SK-N-MC (cell line): ENCODE data around the gene RAB4B.
"Not testable (repeated sequence)": the region's sequence is repeated elsewhere in the genome, so short reads cannot be mapped to it uniquely, and the experiment has no call there.

Experiments used
- EZH2 ChIP-seq: fragments of 200-600 bp; sonication (generic); IDR thresholded peaks from one replicate; pipeline ENCODE4 v1.6.1; 2017; ENCODE audit warnings: antibody characterized with exemption
- FOXP2 ChIP-seq: optimal IDR thresholded peaks from 2 replicates; pipeline ENCODE3; 2011; ENCODE audit warnings: mild to moderate bottlenecking, moderate library complexity; ENCODE audit not compliant: insufficient read depth; ENCODE audit errors: extremely low read length, control extremely low read depth
- POLR2AphosphoS5 ChIP-seq: IDR thresholded peaks from 2 replicates; pipeline ENCODE4 v1.6.1; 2012; ENCODE audit warnings: mild to moderate bottlenecking, low read depth, low read length, borderline replicate concordance

DNA sequence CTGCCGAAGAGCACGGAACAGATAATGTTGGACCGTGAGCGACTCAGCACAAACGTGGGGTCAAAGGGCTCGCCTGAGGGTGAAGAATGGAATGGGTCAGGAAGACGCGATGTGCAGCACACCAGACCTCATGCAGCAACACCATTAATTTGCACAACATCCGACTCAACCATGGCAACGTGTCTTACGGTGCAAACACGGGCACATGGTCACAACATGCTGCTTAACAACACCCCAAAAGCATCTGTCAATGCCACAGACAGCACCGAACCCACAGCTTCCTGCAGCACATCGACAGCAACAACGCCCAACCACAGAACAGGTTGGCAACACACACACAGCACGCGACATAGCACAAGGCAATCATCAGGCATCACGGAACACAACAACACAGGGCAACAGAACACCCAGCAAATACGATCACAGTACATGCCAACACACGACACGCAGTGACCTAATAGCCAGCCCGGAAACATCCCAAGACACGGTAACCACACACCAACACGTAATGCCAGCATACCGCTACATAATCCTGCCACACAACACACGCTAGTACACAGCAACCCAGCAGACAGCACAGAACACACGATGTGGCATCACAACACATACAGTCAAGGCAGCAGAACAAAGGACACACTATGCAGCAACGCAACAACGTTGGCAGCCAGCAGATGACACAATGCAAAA is 48.8 kb downstream of the RAB4B start:
- TF ChIP-seq POLR2AphosphoS5, EZH2, FOXP2: not testable (repeated sequence)
